Stimulated activated CD8-positive, alpha-beta memory T cell treated with anti-CD3 and anti-CD28 coated beads, Interleukin-12 subunit alpha, Interleukin-12 subunit beta, amount 100 ng/mL, for 24 hours (primary cell): ENCODE measurements around the gene DGKI.
"Not testable (repeated sequence)": the region's sequence is repeated elsewhere in the genome, so short reads cannot be mapped to it uniquely, and the experiment has no call there.

Source experiments
- DNase-seq: peaks from one replicate; pipeline ENCODE4 v3.0.0-alpha.2; 2020; ENCODE audit errors: extremely low read depth

The DGKI gene

DNA sequence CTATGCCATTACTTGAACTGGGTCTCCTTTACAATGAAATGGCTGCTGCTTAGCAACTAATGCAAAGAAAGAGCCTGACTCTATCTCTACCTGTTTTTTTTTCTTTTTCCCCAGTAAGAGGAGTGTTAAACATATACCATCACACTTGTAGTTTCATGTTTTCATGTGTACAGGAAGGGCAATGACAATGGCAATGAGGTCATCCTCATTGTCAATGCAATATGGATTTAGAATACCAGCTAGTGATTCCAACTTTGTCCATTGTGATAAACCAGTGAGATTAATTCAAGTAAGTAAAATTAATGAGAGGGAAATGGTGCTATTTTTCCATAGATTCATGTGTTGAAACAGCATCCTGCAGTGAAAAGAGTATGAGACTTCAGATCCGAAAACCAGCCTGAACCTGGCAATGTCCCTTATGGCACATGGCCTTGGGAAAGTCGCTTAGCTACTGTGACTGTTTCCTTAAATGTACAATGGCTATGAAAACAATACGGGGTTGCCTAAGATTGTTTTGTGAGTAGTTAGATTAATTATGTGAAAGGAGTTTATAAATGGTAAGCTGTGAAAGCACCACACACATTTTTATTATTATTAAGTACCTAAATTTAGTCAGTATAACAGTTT lies 11.2 kb downstream of the DGKI start:
- DNase-seq: no peak

- DNase-seq: no peak
Observed at GRCh38 chr7:137834552-137834951, 12.2 kb downstream of the DGKI start.

DNA sequence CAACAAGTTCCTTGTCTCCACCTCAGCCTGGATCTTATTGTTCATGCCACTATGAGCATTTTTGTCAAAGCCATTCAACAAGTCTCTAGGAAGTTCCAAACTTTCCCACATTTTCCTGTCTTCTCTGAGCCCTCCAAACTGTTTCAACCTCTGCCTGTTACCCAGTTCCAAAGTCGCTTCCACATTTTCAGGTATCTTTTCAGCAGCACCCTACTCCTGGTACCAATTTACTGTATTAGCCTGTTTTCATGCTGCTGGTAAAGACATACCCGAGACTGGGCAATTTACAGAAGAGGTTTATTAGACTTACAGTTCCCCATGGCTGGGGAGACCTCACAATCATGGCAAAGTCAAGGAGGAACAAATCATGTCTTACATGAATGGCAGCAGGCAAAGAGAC lies 13.8 kb downstream of the DGKI start:
- not testable (repeated sequence) for DNase-seq

DNA sequence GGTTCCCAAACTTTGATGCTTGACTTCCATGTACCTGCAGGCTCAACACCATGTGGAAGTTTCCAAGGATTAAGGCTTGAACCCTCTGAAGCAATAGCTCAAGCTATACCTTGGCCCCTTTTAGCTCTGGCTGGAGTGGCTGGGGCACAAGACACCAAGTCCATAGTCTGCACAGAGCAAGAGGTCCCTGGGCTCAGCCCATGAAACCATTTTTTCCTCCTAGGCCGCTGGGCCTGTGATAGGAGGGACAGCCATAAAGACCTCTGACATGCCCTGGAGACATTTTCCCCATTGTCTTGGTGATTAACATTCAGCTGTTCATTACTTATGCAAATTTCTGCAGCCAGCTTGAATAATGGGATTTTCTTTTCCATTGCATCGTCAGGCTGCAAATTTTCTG lies 14.4 kb downstream of the DGKI start:
- DNase-seq: no peak

GRCh38 chr7:137831555-137831954 lies 15.2 kb downstream of the DGKI start:
- not testable (repeated sequence) for DNase-seq

GRCh38 chr7:137829337-137829992 lies 17.3 kb downstream of the DGKI start:
- DNase-seq: no peak

- no peak for DNase-seq
Observed at GRCh38 chr7:137828456-137828855, 18.3 kb downstream of the DGKI start.

GRCh38 chr7:137825489-137825888 lies 21.3 kb downstream of the DGKI start:
- DNase-seq: no peak

- no peak for DNase-seq
Observed at GRCh38 chr7:137820677-137821420, 25.9 kb downstream of the DGKI start.

DNA sequence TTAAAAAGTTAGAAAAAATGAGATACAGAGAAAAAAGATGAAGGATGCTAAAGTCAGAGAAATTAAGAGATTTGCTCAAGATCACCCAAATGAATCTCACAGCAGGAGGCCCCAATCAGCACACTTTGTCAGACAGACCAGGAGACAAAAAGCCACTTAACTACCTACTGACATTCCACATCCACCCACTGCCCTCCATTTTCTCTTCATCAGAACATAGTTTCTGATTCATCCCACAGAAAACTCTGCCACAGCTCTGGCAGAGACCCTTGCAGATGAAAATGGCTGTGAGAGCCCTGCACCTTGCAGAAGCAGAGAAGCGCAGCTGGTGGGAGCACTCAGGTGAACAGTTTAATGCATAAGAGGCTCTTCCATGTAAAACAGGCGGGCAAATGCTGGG lies 26.6 kb downstream of the DGKI start:
- DNase-seq: no peak

GRCh38 chr7:137818036-137818435 lies 28.7 kb downstream of the DGKI start:
- DNase-seq: no peak

DNA sequence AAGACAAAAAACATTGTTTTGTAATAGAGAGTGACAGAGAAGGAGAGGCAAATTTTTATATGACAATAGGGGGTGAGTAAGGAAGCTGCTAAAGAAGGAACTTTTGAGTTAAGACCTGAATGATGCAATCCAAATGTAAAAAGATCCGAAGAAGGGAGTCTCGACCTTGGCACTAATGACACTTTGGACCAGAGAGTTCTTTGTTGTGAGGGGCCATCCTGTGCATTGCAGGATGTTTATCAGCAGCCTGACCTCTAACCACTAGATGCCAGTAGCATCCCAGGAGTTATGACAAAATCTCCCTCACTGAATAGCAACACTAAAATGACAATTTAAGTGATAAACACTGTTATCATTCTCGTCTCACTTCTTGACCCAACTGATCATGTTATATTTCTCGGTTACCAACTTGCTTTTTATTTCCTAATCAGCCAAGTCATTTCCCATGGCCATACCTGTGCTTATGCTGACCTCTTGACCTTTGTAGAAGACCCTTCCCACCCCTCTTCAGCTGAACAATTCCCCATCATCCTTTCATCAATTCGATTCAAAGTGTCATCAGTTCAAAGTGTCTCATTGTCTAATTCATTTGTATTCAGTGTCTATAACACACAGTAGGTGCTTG lies 30.0 kb downstream of the DGKI start:
- no peak for DNase-seq

DNA sequence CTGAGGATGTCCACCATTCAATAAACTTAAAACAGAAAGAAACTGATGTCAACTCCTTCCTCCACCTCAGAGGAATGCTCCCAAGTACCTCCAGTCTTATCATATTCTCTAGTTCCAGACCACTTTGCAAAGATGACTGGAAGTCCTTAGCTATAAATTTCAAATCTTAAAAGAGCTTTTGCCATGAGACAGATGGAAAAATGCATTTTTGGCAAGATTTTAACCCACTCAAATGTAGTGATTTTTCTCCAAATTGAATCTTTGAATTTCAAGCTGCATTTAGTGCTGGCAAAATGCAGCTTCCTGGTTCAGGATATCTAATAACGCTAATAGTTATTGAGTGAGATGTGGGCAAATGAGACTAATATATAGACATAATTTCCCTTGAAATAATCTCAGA lies 33.2 kb downstream of the DGKI start:
- DNase-seq: no peak

- no peak for DNase-seq
Observed at GRCh38 chr7:137810248-137810647, 36.5 kb downstream of the DGKI start.

GRCh38 chr7:137804836-137805235 lies 41.9 kb downstream of the DGKI start:
- DNase-seq: no peak

DNA sequence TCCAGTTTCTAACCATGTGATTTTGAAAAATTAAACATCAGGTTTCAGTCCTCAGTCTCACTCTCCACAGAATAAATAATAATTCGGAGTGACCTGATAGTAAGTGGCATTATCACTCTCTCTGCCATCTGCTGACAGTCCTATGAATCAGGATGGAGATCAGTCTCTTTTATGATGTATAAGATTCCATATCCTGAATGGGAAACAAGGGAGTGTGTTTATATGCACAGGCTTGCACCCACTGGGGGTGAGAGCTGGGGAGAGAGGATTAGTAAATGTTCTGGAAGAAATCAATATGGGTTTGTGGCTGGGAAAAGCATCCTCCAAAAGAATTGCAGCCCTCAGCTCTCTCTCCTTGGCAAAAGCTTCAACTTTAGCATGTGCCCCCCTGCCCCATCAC lies 45.3 kb downstream of the DGKI start:
- DNase-seq: no peak

- DNase-seq: no peak
Observed at GRCh38 chr7:137801003-137801402, 45.8 kb downstream of the DGKI start.

DNA sequence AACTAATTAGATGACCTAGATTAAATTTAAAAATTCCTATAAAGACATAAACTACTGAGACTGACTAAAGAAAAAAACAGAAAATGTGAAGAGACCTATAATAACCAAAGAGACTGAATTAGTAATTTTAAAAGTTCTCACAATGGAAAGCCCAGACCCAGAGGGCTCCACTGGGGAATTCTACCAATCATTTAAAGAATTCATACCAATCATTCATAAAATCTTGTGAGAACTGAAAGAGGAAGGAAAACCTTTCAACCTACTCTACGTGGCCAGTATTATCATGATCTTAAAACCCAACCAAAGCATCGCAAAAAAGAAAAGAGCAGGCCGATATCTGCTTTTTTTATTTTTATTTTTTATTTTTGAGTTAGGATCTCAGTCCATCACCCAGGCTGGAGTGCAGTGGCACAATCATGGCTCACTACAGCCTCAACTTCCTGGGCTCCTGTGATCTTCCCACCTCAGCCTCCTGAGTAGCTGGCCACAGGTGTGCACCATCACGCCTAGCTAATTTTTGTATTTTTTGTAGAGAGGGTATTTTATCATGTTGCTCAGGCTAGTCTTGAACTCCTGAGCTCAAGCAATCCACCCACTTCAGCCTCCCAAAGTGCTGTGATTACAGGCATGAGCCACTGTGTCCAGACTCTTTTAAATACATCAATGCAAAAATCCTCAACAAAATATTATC lies 48.6 kb downstream of the DGKI start:
- DNase-seq: no peak

DNA sequence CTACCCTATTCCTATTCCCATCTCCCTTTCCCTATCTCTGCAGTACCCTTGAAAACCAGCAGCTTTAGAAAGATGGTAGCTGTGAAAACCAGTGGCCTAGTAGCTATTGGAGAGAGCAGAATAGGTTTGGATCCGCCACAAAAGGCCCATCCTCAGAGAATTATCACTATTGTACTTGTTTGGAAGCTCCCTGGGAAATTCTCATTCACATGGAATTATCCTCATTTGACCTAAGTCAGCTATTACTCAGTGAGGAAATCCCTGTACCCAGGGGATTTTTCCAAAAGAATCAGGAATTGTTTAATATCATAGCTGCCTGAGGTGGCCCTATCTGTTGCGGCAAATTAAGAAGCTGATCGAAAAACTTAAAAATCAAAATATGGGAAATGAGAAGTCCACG lies 51.6 kb downstream of the DGKI start:
- DNase-seq: no peak

DNA sequence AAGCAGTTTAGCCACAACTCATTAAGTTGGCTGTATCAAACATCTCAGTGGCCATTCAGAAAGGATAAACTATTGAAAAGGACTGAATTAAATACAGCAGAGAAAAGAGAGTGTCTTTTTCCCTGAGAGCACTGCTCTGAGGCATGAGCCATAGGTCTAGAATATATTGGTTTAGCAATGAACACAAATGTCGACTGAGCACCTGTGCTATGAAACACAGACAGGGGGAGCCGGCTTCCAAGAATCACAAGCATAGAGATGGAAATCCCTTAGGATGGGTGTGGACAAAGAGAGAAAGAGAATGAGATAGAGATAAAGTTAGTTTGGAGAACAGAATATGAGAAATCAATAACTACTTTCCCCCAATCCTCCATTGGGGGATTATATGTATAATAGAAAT lies 54.8 kb downstream of the DGKI start:
- no peak for DNase-seq

DNA sequence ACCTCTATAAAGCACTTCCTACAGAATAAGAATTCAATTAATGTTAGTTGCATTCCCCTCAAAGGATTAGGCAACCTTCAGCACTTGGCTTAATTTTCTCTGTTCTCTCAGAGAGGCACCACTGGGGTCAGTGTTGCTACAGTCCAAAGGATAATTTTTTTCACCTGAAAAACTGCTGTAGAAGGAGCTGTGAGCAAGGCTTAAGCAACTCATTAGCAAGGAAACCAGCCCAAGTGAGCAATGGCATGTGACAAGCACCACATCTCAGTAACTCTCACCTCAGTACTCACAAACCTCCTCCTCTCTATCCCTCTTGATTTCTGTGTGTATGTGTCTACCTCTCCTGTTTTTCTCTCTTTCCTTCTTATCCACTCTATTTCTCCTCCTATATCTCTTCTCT lies 55.9 kb downstream of the DGKI start:
- no peak for DNase-seq

- no peak for DNase-seq
Observed at GRCh38 chr7:137789215-137789882, 57.4 kb downstream of the DGKI start.
